Stomach (tissue), 4 donors: ENCODE data around the gene C1orf21.

Experiments
- CTCF ChIP-seq, 7 experiments: fragments of 450-650 bp in 4 of 7; fragments of 200-600 bp in 3 of 7; sonication (generic) in 3 of 7; IDR thresholded peaks; one replicate each; pipeline ENCODE4 v1.5.1; 2016 to 2019; ENCODE audit warnings: antibody characterized with exemption in 7 of 7, control low read depth in 2 of 7, mild to moderate bottlenecking in 1 of 7
- EP300 ChIP-seq: sonication (generic); formaldehyde crosslinking; IDR thresholded peaks from one replicate; pipeline ENCODE4 v1.6.1; 2017; ENCODE audit warnings: antibody characterized with exemption
- POLR2A ChIP-seq, 4 donors: fragments of 450-650 bp; IDR thresholded peaks; one replicate each; pipeline ENCODE4 v1.6.1; 2016; ENCODE audit warnings: antibody characterized with exemption in 4 of 4, control low read depth in 2 of 4, mild to moderate bottlenecking in 1 of 4, moderate library complexity in 1 of 4
- POLR2AphosphoS5 ChIP-seq, 3 donors: sonication (generic); formaldehyde crosslinking; IDR thresholded peaks; one replicate each; pipeline ENCODE4 v1.6.1; 2016; ENCODE audit warnings: antibody characterized with exemption in 3 of 3

- TF ChIP-seq POLR2AphosphoS5 (IDR thresholded peaks at IDR 0.05) (no peak), CTCF (IDR thresholded peaks at IDR 0.05) (no peak), POLR2A (IDR thresholded peaks at IDR 0.05) (no peak), EP300 (no peak)
These were observed 122.3 kb downstream of the C1orf21 start for GRCh38 chr1:184509105-184509504.
